ENCODE results near the gene TTC33. TPM values are rescaled to one million over a fixed set of nuclear protein-coding genes. Genes with fewer than 3 reads are reported as not detected.
"Not testable (repeated sequence)": the region's sequence is repeated elsewhere in the genome, so short reads cannot be mapped to it uniquely, and the experiment has no call there.

Gene TTC33
- total RNA-seq, 1 donor from 2014 or later: 13.5 TPM

DNA sequence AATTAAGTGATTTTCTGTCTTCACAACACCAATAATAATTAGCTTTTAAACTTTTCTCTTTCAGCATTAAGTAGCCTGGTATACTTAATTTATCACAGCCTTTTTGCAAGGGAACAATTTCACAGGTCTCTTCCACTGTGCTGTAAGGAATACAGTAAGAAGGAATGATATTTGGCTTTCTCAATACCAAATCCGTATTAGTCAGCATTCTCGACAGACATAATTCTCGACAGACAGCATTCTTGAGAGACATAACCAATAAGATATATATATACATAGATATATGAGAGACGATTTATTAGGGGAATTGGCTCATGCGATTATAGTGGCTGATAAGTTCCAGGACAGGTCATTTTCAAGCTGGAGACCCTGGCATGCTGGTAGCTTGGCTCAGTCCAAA, 24.4 kb upstream of the TTC33 start:
- DNase-seq (ENCODE audit: low read depth in 2 of 2): no peak

DNA sequence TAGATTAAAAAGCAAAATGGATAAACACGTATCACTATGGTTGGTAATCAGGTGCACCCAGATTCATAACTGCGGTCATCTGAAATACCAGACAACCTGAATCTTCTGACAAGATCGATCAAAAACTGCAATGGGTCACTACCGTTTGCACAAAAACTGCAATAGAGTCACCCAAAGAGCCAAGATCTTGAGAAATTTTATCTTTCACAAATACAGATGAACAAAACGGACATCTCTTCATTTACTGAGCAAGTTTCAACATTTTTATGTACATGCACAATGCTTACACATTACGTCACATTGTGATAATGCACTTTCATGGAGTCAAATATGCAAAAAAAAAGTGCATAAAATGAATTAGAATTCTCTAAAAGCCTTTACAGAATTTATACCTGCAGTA, 23.8 kb upstream of the TTC33 start:
- no peak for DNase-seq (ENCODE audit: low read depth in 2 of 2)

DNA sequence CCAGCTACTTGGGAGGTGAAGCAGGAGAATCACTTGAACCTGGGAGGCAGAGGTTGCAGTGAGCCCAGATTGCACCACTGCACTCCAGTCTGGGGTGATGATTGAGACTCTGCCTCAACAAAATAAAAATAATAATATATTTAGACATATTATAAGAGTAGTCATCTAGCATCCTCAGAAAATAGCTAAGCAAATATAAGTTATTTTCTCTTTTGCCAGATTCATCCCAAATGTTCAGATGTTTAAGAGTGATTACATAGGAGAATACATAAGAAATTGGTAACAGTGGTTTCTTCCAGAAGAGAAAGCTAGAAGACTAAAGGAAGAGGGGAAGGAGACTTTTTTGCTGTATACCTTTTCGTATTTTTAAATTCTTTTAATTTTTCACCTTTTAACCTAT, 22.4 kb upstream of the TTC33 start:
- DNase-seq (ENCODE audit: low read depth in 2 of 2): no peak

DNA sequence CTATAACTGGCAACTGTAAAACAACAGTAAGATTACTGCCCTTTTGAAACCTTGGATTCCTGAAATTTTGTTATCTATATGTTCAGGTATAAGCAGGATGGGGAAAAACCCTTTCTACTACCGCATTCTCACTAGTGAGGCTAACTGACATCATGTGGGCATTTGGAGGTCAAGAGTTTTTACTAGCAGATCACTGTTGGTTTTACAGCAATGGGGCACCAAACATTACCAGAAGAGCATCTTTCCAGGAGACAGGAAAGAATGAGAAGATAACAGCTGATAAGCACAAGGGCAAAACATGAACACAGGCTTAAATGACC, 20.9 kb upstream of the TTC33 start:
- no peak for DNase-seq (ENCODE audit: low read depth in 2 of 2)

DNA sequence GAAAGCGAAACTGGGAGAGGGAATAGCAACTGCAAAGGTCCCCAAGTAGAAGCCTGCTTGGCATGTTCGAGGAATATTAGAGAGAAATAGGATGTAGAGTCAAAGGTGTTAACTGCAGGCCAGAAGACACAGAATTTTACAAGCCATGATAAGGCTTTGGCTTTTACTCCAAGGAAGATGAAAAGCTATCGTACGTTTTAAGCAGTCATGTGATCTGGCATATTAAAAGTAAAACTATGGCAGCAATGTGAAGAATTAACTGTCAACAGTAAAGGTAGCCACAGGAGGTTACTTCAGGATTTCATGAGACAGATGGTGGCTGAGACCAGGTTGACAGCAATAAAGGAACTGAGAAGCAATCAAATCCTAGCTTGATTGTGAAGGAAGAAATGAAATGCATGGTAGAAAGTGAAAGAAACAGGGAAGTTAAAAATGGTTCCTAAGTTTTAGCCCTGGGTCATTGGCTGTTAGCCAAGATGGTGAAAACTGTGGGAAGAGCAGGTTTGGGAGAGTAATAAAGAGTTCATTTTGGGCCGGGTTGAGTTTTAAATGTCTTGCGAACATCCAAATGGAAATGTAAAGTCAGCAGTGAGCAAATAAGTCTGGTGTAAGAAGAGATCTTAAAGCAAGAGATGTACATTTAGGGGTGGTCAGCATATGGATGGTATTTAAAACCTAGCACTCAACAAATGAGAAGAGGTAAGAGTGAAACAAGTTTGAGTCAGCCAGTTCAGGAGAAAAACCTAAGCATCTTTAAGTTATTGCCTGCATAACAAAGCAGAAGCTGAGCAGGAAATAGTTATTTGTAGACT, 20.3 kb upstream of the TTC33 start:
- no peak for DNase-seq (ENCODE audit: low read depth in 2 of 2)

DNA sequence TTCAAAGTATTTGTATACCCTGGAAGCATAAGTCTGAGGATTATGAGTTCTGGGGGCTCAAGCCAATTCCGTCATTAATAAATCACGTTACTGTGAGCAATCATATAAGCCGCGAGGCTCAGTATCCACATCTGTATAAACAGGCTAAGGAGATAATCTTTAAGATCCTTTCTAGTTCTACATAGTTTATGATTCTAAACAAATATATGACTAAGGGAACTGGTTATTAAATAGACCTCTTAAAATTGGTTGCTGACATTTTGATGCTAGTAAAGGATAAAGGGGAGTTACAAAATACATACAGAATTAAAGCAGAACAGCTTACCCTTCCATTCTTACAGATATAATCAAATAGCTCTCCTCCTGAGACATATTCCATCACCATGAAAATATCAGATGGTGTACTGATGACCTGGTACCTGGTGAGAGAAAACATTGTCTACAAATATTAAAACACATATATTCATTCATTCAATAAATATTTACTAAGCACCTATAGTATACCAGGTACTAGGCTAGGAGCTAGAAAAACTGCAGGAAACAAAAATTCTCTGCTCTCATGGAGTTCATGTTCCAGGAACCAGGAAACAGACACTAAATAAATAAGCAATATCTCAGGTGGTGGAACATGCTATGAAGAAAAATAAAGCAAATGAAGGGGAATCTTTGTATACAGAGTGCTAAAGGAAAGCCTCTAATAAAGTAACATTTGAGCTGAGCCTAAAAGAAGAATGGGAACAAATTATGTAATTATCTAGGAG, 19.5 kb upstream of the TTC33 start:
- no peak for DNase-seq (ENCODE audit: low read depth in 2 of 2)

DNA sequence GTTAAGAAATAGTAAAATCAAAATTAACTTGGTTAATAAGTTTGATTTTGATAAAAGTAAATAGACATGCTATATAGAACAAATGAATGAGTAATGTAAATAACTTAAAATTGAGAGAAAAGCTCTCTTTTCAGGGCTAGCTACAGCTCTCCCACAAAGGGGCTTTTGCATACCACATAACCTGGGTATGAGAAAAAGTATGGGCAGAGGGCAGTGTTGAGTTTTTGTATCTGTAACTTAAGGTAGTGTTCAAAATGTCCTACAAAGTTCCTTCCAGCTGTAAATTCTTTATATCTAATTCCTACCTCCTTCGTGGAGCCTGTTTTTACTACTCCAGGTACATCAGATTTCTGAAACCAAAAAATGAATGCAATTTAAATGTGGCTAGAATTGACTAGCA, 18.9 kb upstream of the TTC33 start:
- DNase-seq (ENCODE audit: low read depth in 2 of 2): no peak

DNA sequence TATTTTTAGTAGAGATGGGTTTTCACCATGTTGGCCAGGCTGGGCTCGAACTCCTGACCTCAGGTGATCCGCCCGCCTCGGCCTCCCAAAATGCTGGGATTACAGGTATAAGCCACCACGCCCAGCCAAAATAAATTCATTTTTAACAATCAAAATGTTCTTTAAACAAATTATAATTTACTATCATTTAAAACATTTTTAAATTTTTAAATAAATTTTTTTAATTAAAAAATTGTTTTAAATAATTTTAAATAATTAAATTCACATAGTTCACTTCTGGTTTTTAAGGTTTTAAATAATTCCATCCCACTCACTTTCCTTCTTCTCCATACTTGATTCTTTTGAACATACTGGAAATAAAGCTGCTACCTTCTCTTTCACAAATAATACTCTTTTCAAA, 15.0 kb upstream of the TTC33 start:
- DNase-seq (ENCODE audit: low read depth in 2 of 2): no peak

DNA sequence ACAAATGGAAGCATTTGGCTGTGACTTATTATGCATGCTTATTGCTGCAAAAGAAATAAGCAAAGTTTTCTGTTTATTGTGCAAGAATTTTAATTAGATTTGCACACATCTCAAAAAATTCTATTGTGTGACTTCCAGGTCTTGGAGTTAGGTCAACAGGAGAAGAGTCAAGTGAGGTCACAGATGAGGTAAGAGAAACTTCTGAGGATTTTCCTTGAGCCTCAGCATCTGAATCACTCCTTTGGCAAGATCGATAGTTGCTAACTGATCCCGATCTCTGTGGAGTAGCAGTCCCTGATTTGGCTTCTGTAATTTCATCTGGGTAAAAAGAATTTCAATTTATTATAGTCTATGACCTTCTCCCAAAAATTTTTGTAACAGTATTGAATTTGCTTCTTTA, 6.9 kb upstream of the TTC33 start:
- no peak for DNase-seq (ENCODE audit: low read depth in 2 of 2)

DNA sequence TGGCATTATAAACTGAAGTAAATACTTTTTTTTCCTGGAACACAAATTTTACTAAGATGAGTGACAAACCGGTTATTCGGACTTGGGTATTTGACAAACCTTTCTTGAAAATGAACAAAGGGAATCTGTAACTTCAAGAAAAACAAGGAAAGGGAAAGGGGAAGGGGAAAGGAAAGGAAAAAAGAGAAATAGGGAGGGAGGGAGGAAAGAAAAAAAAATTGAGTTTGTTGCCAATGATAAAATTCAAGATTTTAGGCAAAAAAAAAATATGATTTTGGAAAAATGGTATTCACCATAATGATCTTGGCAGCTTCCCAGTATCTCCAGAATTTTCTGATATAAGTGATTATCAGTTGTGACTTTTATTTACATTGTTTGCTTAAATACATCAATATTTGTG, 1.6 kb upstream of the TTC33 start:
- DNase-seq (ENCODE audit: low read depth in 2 of 2): no peak

DNA sequence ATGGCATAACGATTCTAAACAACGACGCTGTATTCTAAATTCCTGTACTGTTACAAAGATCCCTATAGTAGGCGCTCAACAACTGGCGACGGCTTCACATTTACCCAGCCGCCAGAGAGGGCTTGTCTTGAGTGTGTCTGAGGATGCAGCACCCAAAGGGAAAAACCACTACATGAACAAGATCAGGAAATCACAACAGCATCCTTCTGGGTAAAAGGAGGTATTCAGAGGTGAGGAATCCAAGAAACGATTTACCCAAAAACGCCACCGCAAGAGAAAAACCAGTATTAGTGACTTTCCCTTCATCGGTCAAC, 711 bp downstream of the TTC33 start:
- peak; percentile 41 to 80 for DNase-seq (ENCODE audit: low read depth in 2 of 2)

DNA sequence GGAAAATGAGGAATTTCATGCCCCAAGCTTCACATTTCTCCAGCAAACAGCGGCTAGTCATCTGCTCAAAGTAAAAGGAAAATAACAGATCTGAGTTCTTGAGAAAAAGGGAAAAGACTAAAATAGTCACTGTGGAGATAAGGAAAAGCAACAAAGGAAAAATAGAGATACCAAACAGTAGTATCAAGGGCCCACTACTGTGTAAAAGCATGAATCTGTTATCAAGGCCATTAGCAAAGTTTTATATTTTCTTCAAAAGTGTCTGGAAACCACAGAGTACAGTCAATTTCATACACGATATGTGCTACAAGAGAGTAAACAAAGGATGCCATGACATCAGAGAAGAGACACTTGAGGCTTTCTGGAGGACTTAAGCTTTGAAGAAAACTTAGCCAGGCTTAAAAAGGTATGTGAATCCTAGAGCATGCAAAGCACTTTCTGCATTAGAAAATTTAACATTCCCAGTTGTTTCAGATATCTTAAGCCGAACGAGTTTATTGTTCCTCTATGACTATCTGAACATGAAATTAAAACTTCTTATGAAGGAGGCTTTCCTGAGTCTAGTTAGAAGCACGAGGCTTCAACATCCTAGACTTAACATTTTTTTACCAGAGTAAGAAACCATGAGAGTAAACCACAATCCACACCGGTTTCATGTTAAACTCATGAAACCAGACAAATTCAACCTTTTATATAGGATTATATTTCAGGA, 1.2 kb downstream of the TTC33 start:
- peak in 1 of 2 donors; percentile 38 for DNase-seq (ENCODE audit: low read depth in 2 of 2)

DNA sequence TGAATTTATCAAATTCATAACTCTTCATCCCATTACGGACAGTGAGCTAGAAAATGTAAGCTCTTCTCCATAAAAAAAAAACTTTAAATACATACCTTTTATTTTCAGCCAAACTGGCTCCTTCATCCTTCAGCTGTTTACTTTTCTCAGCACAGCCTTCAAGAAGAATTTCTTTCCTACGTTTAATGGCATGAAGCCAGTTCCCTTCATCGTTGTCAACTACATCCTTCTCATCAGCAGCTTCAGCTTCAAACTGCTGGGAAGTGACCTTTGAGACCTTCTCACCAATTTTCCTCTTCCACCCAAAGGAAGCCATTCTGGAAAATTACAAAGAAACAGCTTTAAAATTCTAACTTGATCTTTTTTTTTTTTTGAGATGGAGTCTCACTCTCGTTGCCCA, 9.1 kb downstream of the TTC33 start:
- DNase-seq (ENCODE audit: low read depth in 2 of 2): peak in 1 of 2 donors; percentile 39

DNA sequence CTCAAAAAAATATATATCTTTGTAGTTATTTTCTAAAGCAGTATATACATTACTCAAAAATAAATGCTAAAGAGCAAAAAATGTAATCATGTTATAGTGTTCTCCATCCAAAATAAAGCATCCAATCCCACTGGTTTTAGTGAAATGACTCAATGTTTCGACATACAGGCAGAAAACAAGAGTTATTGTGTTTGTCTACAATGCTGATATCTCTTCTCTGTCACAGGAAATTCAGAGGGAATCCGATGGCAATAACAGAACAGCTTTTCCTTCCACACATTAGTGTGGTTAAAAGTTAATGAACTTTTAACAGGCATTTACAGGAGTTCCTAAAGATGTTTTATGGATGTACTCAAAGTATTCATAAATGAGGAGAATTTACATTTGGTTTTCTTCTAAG, 12.0 kb downstream of the TTC33 start:
- no peak for DNase-seq (ENCODE audit: low read depth in 2 of 2)

DNA sequence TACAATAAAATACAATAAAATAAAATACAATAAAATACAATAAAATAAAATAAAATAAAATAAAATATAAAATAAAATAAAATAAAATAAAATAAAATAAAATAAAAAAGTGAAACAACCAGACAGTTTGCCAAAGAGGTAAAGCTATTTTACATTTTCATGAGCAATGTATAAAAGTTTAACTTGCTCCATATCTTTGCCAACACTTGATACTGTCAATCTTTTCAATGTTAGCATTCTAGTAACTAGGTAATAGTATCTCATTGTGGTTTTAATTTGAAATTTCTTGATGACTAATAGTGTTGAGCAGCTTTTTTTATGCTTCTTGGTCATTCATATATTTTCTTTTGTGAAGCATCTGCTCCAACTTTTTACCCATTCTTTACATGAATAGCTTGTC, 17.3 kb downstream of the TTC33 start:
- no peak for DNase-seq (ENCODE audit: low read depth in 2 of 2)

DNA sequence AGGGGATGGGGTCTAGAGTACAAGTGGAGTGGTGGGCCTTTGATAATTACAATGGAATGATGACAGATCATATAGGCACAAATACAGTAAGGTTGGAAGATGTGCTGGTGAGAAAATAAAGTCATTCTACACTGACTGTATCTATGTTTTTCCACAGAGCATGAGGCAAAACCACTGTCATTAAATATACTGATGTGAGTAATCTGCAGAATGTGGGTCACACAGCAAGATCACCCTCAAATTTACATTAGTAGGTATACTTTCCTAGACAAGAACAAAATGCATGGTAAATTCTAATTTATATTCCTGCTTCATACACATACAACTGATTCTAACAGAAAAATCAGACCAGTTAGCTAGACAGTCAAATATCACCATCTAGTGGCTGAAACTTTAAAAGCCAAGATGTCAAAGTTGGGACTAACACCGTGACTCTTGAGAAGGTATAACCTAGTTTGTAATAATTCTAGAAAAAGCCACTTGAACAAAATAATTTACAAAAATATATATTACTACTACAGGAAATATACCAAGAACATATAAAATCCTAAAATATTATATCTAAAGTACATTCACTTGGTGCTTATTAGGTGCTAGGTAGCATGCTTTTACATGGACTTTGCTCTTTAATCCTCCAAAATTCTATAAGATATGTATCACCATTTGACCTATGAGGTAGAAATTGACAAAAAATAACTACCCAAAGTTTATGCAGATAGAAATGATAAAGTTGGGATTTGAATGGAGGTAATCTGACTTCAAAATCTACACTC, 19.5 kb downstream of the TTC33 start:
- DNase-seq (ENCODE audit: low read depth in 2 of 2): peak; percentile 63 to 76

DNA sequence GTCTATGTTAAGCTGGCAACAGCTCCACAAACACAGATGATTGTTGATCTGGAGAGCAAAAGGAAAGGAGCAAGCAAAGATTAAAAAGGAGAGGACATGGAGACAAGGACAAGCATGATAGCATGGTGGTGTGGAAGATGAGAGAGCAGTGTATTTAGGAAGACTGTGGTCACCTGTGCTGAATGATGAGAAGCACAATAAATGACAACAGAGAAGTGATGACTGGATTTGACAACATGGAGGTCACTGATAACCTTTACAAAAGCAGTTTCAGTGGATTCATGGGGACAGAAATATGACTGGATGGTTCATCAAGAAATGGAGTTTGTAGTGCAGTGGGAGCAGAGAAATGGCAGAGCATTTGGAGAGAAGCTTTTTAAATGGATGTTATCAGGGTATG, 20.2 kb downstream of the TTC33 start:
- peak in 1 of 2 donors; percentile 29 for DNase-seq (ENCODE audit: low read depth in 2 of 2)

DNA sequence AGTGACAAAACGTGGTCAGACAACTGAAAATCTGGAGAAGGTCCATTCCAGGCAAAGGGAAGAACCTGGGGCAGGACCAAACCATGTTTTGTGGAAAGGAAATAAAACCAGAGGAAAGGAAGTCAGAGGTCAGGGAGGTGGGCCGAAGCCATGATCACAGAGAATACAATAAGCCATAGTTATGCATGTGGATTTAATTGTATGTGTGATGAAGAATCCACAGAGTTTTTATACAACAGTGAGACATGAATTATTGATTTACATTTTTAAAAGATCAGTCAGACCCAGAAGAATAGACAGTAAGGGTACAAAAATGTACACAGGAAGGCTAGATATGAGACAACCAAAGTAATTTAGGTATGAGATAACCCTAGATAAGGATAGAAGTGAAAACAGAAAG, 20.8 kb downstream of the TTC33 start:
- peak; percentile 38 to 76 for DNase-seq (ENCODE audit: low read depth in 2 of 2)

DNA sequence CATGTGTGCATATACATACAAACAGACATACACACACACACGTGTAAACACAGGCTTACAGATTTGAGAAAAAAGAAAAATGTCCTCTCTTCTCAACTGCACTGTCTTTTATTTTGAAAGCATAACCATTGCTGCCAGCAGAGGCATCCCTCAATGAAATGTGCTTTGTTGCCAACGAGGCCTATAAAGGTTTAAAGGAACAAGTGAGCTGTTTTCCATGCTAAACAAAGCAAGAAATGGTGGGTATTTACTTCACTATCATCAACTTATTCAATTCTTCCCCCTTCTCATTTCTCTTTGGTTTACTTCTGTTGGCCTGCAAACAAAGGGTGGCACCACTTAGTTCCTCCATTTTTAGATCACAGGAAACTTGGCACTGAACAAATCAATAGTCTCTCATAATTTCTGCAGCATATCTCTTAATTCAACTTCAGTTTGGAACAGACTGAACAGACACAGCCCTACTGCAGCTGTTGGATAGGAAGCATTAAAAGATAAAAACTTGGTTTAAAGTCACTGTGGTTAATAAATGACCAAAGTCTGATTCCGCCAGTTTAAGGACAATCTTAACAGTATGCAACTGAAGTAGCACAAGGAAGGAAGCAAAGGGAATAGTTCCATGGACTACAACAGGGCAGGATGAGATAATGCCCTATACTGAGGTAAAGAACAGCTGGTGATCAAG, 21.7 kb downstream of the TTC33 start:
- DNase-seq (ENCODE audit: low read depth in 2 of 2): peak in 1 of 2 donors; percentile 21

DNA sequence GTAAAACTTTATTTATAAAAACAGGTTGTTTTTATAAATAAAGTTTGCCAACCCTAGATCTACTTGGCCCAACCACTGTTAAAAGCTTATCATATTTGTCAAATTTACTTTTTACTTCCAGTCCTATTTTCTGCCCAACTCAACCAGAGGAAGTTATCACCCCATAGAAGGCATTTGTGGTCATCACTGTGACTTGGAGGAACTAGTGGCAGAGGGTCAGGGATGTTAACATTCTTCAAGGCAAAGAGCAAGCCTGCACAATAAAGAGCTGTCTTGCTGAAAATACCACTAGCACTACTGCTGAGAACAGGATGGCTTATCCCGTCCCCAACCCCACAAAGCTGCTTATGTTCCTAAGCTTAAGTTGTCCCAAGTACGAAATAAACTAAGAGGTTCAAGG, 22.3 kb downstream of the TTC33 start:
- DNase-seq (ENCODE audit: low read depth in 2 of 2): no peak

DNA sequence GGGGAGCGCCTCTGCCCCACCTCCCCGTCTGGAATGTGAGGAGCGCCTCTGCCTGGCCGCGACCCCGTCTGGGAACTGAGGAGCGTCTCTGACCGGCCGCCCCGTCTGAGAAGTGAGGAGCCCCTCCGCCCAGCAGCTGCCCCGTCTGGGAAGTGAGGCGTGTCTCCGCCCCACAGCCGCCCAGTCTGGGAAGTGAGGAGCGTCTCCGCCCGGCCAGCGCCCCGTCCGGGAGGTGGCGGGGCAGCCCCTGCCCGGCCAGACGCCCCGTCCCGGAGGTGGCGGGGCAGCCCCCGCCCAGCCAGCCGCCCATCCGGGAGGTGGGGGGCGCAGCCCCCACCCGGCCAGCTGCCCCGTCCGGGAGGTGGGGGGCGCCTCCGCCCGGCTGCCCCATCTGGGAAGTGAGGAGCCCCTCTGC, 33.3 kb downstream of the TTC33 start:
- not testable (repeated sequence) for DNase-seq (ENCODE audit: low read depth in 2 of 2)

All from dermis microvascular lymphatic vessel endothelial cell (primary cell).